AG04449 (cell line): ENCODE data around the gene ZNF468.
A peak's percentile ranks its signal among the peaks of the same experiment; 100 is the strongest.
"Not testable (repeated sequence)": the region's sequence is repeated elsewhere in the genome, so short reads cannot be mapped to it uniquely, and the experiment has no call there.

ENCODE experiments used
- CTCF ChIA-PET: fragments of 350-600 bp; formaldehyde crosslinking; extraction: SDS; loops from one replicate; lab custom pipeline; 2021; ENCODE audit warnings: antibody characterized with exemption; lab: Yijun Ruan, JAX
- POLR2A ChIA-PET: fragments of 400-600, 350-600 bp; formaldehyde crosslinking; extraction: SDS; loops from one replicate; lab custom pipeline; 2020; ENCODE audit warnings: antibody characterized with exemption, inconsistent platforms; lab: Yijun Ruan, JAX
- DNase-seq: peaks from one replicate; pipeline ENCODE4 v3.0.0-alpha.2; 2010; ENCODE audit warnings: low read depth, low spot score
- H3K4me3 ChIP-seq: 2 replicates; pipeline ENCODE4 v1.5.1; 2011; ENCODE audit warnings: low read depth, mild to moderate bottlenecking, control low read depth, low read length
- CTCF ChIP-seq: IDR thresholded peaks from one replicate; pipeline ENCODE4 v1.5.1; 2011; ENCODE audit warnings: mild to moderate bottlenecking, moderate library complexity, low read length, control low read depth, inconsistent platforms; ENCODE audit not compliant: insufficient read depth; ENCODE audit errors: missing control alignments

The ZNF468 gene

GRCh38 chr19:52834289-52834688, 23.1 kb downstream of the ZNF468 start:
- POLR2A ChIA-PET, DNase-seq, CTCF ChIA-PET, H3K4me3 ChIP-seq: not testable (repeated sequence)

GRCh38 chr19:52833541-52833940, 23.9 kb downstream of the ZNF468 start:
- POLR2A ChIA-PET, DNase-seq, CTCF ChIA-PET, H3K4me3 ChIP-seq: not testable (repeated sequence)

GRCh38 chr19:52829866-52830265, 27.6 kb downstream of the ZNF468 start:
- DNase-seq, POLR2A ChIA-PET, H3K4me3 ChIP-seq, CTCF ChIA-PET: not testable (repeated sequence)

- H3K4me3 ChIP-seq, result no peak overlapping the region
- no peak for DNase-seq
- TF ChIP-seq CTCF, result no peak
- ChIA-PET CTCF (no interaction called here), POLR2A (no interaction called here)
Observed at GRCh38 chr19:52825765-52826164, 31.7 kb downstream of the ZNF468 start.

- DNase-seq, result no peak
- POLR2A ChIA-PET, result no interaction called here
- H3K4me3 ChIP-seq, result no peak overlapping the region
- no peak for TF ChIP-seq CTCF
- CTCF ChIA-PET, result no interaction called here
Observed at GRCh38 chr19:52823676-52824075, 33.7 kb downstream of the ZNF468 start.

GRCh38 chr19:52821204-52821960, 36.0 kb downstream of the ZNF468 start, which contains the start of gene ZNF28:
TSS of gene ZNF28 (minus strand) at chr19:52821633. CDS start at chr19:52817958, 3,675 bp downstream.
- DNase-seq, CTCF ChIA-PET: not testable (repeated sequence)
- H3K4me3 ChIP-seq, result peak within 1 kb of the TSS; percentile 63
- POLR2A ChIA-PET, result interaction anchor here (0.6 kb wide), 1 partner anchor 55 kb away, joined by 3 read pairs; no protein-coding TSS in a partner anchor

GRCh38 chr19:52820472-52821203, 36.8 kb downstream of the ZNF468 start:
- H3K4me3 ChIP-seq, result peak overlapping the region; percentile 63
- DNase-seq, CTCF ChIA-PET, POLR2A ChIA-PET: not testable (repeated sequence)

- no peak overlapping the region for H3K4me3 ChIP-seq
- CTCF ChIA-PET, result no interaction called here
Observed at GRCh38 chr19:52809801-52810200, 47.6 kb downstream of the ZNF468 start.

GRCh38 chr19:52799950-52800640, 57.3 kb downstream of the ZNF468 start:
- CTCF ChIA-PET, DNase-seq, H3K4me3 ChIP-seq, POLR2A ChIA-PET: not testable (repeated sequence)

More at GRCh38 chr19:52809801-52810200, 47.6 kb downstream of the ZNF468 start:
- no peak for DNase-seq
- no peak for TF ChIP-seq CTCF
- POLR2A ChIA-PET, result no interaction called here
